ENCODE results near the gene CBX1. TPM values are rescaled to one million over a fixed set of nuclear protein-coding genes. Genes with fewer than 3 reads are reported as not detected.
A peak's percentile ranks its signal among the peaks of the same experiment; 100 is the strongest.

CBX1 gene
- total RNA-seq, 1 donor from 2014 or later: 74.9 TPM

DNA sequence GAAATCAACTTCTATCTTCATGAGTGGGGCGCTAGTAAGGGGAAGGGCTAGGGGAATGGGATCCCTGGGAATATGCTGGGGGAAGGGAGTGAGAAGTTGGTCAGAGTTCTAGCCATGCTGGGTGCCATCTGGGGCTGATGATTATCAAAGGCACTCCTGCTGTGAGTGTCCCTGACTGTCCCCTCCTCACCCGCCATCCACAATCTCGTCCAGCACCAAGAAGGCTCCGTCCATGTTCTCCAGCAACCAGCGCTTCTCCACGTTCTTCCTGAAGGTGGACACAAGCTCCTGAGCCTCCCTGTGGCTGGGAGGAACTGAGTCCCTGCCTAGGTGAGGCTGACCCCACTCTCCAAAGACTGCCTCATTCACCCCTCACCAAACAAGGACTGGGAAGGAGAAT is 69.3 kb downstream of the CBX1 start:
- H3K36me3 Mint-ChIP-seq (ENCODE audit: low read depth): peaks cover 9% of the 10 kb centered on the region
- H3K4me1 Mint-ChIP-seq (ENCODE audit: low read depth): peaks cover 43% of the 10 kb centered on the region
- H3K27me3 Mint-ChIP-seq (ENCODE audit: low read depth): no peaks in the 10 kb centered on the region
- H3K9me3 Mint-ChIP-seq (ENCODE audit: low read depth): no peaks in the 10 kb centered on the region
- peak overlapping the region; percentile 61 for H3K27ac Mint-ChIP-seq (ENCODE audit: unreplicated experiment)
- TF ChIP-seq, protein P1, sequence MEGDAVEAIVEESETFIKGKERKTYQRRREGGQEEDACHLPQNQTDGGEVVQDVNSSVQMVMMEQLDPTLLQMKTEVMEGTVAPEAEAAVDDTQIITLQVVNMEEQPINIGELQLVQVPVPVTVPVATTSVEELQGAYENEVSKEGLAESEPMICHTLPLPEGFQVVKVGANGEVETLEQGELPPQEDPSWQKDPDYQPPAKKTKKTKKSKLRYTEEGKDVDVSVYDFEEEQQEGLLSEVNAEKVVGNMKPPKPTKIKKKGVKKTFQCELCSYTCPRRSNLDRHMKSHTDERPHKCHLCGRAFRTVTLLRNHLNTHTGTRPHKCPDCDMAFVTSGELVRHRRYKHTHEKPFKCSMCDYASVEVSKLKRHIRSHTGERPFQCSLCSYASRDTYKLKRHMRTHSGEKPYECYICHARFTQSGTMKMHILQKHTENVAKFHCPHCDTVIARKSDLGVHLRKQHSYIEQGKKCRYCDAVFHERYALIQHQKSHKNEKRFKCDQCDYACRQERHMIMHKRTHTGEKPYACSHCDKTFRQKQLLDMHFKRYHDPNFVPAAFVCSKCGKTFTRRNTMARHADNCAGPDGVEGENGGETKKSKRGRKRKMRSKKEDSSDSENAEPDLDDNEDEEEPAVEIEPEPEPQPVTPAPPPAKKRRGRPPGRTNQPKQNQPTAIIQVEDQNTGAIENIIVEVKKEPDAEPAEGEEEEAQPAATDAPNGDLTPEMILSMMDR (IDR thresholded peaks at IDR 0.05): no peak
- H3K4me3 Mint-ChIP-seq (ENCODE audit: unreplicated experiment): no peak overlapping the region
- DNase-seq (ENCODE audit: low spot score): no peak

DNA sequence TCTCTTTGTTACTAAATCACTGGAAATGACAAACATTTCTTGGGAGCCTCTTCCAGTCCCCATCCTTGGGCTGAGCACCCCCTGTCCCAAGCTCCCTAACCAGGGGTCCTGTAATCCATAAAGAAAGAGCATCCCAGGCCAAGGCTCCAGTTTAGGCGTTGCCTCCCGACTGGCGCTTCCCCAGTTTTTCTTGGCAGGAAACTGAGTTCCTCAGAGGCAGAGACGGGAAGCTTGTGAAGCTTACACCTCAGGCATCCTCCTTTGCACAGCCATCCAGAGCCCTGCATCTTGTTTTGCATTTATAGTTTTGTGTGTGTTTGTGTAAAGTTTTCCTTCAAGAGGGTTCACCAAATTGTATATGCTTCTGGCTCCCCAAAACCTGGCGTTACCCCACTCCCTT is 70.7 kb downstream of the CBX1 start:
- TF ChIP-seq, protein P1 (IDR thresholded peaks at IDR 0.05): no peak
- Mint-ChIP-seq H3K27ac (ENCODE audit: unreplicated experiment) (peak overlapping the region; percentile 93), H3K36me3 (ENCODE audit: low read depth) (peaks cover 9% of the 10 kb centered on the region), H3K9me3 (ENCODE audit: low read depth) (no peaks in the 10 kb centered on the region), H3K4me3 (ENCODE audit: unreplicated experiment) (no peak overlapping the region), H3K27me3 (ENCODE audit: low read depth) (no peaks in the 10 kb centered on the region), H3K4me1 (ENCODE audit: low read depth) (peaks cover 46% of the 10 kb centered on the region)
- DNase-seq (ENCODE audit: low spot score): no peak

DNA sequence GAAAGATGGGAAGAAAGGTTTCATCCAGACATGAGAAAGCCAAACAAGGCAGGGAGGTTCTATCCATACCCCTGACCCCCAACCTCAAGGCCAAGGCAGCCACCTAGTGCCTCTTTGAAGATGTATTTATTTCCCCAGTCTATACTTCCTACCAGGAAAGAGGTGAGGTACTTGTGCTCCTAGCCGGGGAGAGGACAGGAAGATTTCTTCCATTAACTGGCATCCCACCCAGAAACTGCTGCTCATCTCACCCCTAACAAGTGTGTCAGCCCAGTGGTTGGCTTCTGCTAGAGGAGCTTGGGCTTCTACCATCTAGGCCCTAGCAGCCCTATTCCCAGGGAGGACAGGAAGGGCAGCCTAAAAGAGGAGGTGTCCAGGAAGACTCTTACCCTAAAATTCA is 72.5 kb downstream of the CBX1 start:
- Mint-ChIP-seq H3K4me3 (ENCODE audit: unreplicated experiment) (no peak overlapping the region), H3K9me3 (ENCODE audit: low read depth) (no peaks in the 10 kb centered on the region), H3K27me3 (ENCODE audit: low read depth) (no peaks in the 10 kb centered on the region), H3K27ac (ENCODE audit: unreplicated experiment) (peak overlapping the region; percentile 87), H3K36me3 (ENCODE audit: low read depth) (peaks cover 8% of the 10 kb centered on the region), H3K4me1 (ENCODE audit: low read depth) (peaks cover 58% of the 10 kb centered on the region)
- TF ChIP-seq, protein P1 (IDR thresholded peaks at IDR 0.05): no peak
- no peak for DNase-seq (ENCODE audit: low spot score)

DNA sequence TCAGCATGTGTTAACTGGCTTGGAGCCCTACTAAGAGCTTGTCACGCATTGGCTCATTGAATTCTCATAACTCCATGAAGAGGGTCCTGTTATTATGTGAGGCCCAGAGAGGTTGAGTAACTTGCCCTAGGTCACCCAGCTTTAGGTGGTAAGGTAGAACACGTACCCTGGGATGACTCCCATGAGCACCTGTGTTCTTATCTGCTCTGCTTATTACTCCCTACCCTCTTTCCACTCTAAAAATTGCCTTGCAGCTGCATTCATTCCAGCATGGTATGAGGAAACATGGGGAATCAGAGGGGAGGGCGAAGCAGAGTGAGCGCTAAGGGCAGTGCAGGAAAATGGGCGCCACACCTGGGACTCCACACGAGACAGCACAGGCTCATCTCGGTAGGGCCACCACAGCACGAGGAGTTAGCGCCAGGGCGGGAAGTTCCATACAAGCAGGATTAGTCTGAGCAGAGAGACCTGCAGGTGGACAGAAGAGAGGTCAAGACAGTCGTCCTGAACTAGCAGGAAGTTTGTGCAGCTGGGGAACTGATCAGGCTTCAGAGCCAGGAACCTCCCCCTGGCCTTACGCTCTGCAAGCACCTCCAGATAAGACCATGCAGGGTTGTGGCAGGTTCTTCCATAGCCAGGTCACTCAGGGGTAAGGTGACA is 73.8 kb downstream of the CBX1 start:
- DNase-seq (ENCODE audit: low spot score): no peak
- TF ChIP-seq, protein P1 (IDR thresholded peaks at IDR 0.05): no peak
- Mint-ChIP-seq H3K9me3 (ENCODE audit: low read depth) (no peaks in the 10 kb centered on the region), H3K27me3 (ENCODE audit: low read depth) (no peaks in the 10 kb centered on the region), H3K36me3 (ENCODE audit: low read depth) (peaks cover under 1% of the 10 kb centered on the region), H3K4me3 (ENCODE audit: unreplicated experiment) (no peak overlapping the region), H3K27ac (ENCODE audit: unreplicated experiment) (peak overlapping the region; percentile 95), H3K4me1 (ENCODE audit: low read depth) (peaks cover 62% of the 10 kb centered on the region)

DNA sequence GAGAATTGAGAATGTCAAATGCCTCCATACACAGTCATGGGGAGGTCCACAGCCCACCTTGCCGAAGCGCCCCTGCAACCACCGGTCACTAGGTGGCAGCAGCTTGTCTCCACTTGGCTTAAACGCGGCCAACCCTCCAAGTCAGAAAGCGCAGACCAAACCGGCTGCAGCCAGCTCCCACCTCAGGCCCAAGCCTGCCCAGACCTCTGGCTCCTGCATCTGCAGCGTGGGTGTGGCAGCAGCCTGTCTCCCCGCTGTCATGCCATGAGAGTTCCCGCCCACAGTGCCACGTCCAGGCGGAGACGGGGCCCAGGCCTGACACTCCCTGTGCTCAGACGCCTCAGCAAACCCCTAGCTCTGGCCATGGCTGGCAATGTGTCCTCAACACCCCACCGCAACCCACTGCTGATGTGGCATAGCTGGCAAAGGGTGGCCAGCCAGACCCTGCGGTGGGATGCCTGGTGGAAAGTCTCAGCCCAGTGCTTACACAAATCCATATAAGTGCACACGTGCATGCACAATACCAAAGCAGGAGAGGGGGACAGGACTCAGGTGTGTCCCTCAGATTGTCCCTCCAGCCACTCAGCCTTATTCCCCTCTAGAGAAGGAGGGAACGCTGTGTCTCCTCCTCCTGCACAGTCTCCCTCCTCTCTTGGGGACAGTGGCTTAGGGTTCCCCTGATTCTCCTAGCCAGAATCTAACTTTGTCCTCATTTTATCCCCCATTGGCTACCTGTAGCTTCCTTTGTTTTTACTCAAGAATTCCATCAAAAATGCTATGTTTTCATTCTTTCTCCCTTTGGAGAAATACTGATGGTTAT is 74.6 kb downstream of the CBX1 start:
- Mint-ChIP-seq H3K4me3 (ENCODE audit: unreplicated experiment) (peak overlapping the region; percentile 77), H3K4me1 (ENCODE audit: low read depth) (peaks cover 56% of the 10 kb centered on the region), H3K27me3 (ENCODE audit: low read depth) (no peaks in the 10 kb centered on the region), H3K36me3 (ENCODE audit: low read depth) (no peaks in the 10 kb centered on the region), H3K9me3 (ENCODE audit: low read depth) (no peaks in the 10 kb centered on the region), H3K27ac (ENCODE audit: unreplicated experiment) (peak overlapping the region; percentile 95)
- peak; percentile 98 for DNase-seq (ENCODE audit: low spot score)
- TF ChIP-seq, protein P1 (IDR thresholded peaks at IDR 0.05): peak; percentile 98

Data from chondrocyte (in vitro differentiated cells).